Keratinocyte (primary cell): Measurements from ENCODE around the gene HOXD11. TPM values are rescaled to one million over a fixed set of nuclear protein-coding genes. Genes with fewer than 3 reads are reported as not detected.
A peak's percentile ranks its signal among the peaks of the same experiment; 100 is the strongest.

Experiments used
- DNase-seq: peaks from one replicate; pipeline ENCODE4 v3.0.0-alpha.2; 2011; ENCODE audit warnings: low read depth, missing footprints, low spot score
- FAIRE-seq: peaks from 2 replicates; lab custom pipeline; 2011; peaks lifted over from hg19 to GRCh38; lab: Jason Lieb, UNC
- H2AFZ ChIP-seq: 2 replicates; pipeline ENCODE4 v1.6.0; 2012; ENCODE audit warnings: low read length, control low read depth, inconsistent platforms; ENCODE audit not compliant: control insufficient read depth
- H3K27ac ChIP-seq: 2 replicates; pipeline ENCODE4 v1.5.1; 2011; ENCODE audit warnings: low read length; ENCODE audit not compliant: control insufficient read depth, insufficient read depth
- H3K27me3 ChIP-seq: 3 replicates; pipeline ENCODE4 v1.6.0; 2011; ENCODE audit warnings: low read length; ENCODE audit not compliant: control insufficient read depth, insufficient read depth; ENCODE audit errors: extremely low read depth
- H3K36me3 ChIP-seq, 2 experiments: 2 replicates in 1 of 2; 3 replicates in 1 of 2; pipeline ENCODE4 v1.5.1; 2011; ENCODE audit warnings: low read length in 2 of 2, mild to moderate bottlenecking in 1 of 2; ENCODE audit not compliant: control insufficient read depth in 2 of 2, insufficient read depth in 2 of 2; ENCODE audit errors: extremely low read depth in 1 of 2
- H3K4me1 ChIP-seq: 3 replicates; pipeline ENCODE4 v1.5.1; 2011; ENCODE audit warnings: low read length; ENCODE audit not compliant: control insufficient read depth, insufficient read depth; ENCODE audit errors: extremely low read depth
- H3K4me2 ChIP-seq: 3 replicates; pipeline ENCODE4 v1.6.0; 2011; ENCODE audit warnings: low read depth, low read length; ENCODE audit not compliant: control insufficient read depth, insufficient read depth; ENCODE audit errors: extremely low read depth
- H3K4me3 ChIP-seq, 3 experiments: fragments of 200-600 bp in 1 of 3; sonication (generic) in 1 of 3; 2 replicates in 2 of 3; 3 replicates in 1 of 3; pipeline ENCODE4 v1.5.1; 2011 to 2016; ENCODE audit warnings: low read length in 3 of 3, mild to moderate bottlenecking in 3 of 3, control low read depth in 2 of 3, inconsistent platforms in 1 of 3, low read depth in 1 of 3, mixed read lengths in 1 of 3, mixed run types in 1 of 3, moderate library complexity in 1 of 3; ENCODE audit not compliant: control insufficient read depth in 2 of 3, insufficient read depth in 2 of 3; ENCODE audit errors: extremely low read depth in 1 of 3
- H3K79me2 ChIP-seq: 2 replicates; pipeline ENCODE4 v1.6.0; 2012; ENCODE audit warnings: low read length; ENCODE audit not compliant: control insufficient read depth, insufficient read depth
- H3K9ac ChIP-seq: 3 replicates; pipeline ENCODE4 v1.6.0; 2011; ENCODE audit warnings: low read length; ENCODE audit not compliant: control insufficient read depth, insufficient read depth; ENCODE audit errors: extremely low read depth
- H3K9me1 ChIP-seq: 3 replicates; pipeline ENCODE4 v1.6.0; 2011; ENCODE audit warnings: low read length; ENCODE audit not compliant: control insufficient read depth, insufficient read depth; ENCODE audit errors: extremely low read depth
- H3K9me3 ChIP-seq: 2 replicates; pipeline ENCODE4 v1.5.1; 2012; ENCODE audit warnings: low read depth, low read length; ENCODE audit not compliant: control insufficient read depth
- H4K20me1 ChIP-seq: 3 replicates; pipeline ENCODE4 v1.6.0; 2011; ENCODE audit warnings: low read length; ENCODE audit not compliant: control insufficient read depth, insufficient read depth; ENCODE audit errors: extremely low read depth
- EZH2 ChIP-seq: IDR thresholded peaks from one replicate; pipeline ENCODE4 v1.6.1; 2012; ENCODE audit warnings: inconsistent platforms, mild to moderate bottlenecking, low read length, moderate library complexity
- dilution Hi-C: fragments of 300-500 bp; cut with MboI; formaldehyde crosslinking; loops from one replicate; pipeline ENCODE4 v1.7.0; 2020; ENCODE audit warnings: low sequenced_read_pairs; ENCODE audit not compliant: extremely low pct_ligation_motif_present
- polyA plus RNA-seq, 5 experiments: library from polyadenylated mRNA; depleted of rRNA in 3 of 5; stranded (reverse) in 3 of 5; stranded (forward) in 1 of 5; unstranded in 1 of 5; fragments of >200 nt; gene quantifications; 1 replicate in 1 of 5; 2 replicates in 3 of 5; 3 replicates in 1 of 5; pipeline versions ENCODE4 v1.2.1 to v1.2.3, GENCODE V29; 2011 to 2012; ENCODE audit warnings: missing spikeins in 2 of 5, low read depth in 1 of 5, low replicate concordance in 1 of 5
- TF ChIP-seq, protein P1 (sequence below), 3 experiments: IDR thresholded peaks in 1 of 3; conservative IDR thresholded peaks in 1 of 3; optimal IDR thresholded peaks in 1 of 3; 2 replicates in 2 of 3; 3 replicates in 1 of 3; pipeline versions ENCODE3 to v1.5.1; 2011; ENCODE audit warnings: low read length in 3 of 3, mild to moderate bottlenecking in 3 of 3, moderate library complexity in 2 of 3, control low read depth in 1 of 3, inconsistent platforms in 1 of 3; ENCODE audit not compliant: insufficient read depth in 2 of 3; ENCODE audit errors: extremely low read depth in 1 of 3

HOXD11 gene
- polyA plus RNA-seq, 1 donor (not counting 4 experiments of a cell fraction or from before 2014, with no cell fraction given) = not detected

DNA sequence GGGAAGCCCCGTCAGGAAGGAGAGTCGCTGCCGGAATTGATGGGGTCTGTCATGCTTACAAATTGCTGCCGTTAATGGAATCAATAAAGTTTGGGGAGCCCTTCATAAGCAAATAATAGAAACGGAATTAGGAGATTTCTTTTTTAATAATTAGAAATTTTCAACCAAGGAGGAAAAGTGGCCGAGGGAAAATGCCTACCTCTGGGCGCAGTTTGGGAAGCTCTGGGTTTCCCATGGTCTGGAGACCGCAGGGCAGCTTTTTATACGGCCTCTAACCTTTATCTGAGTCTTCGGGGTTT, 24.6 kb upstream of the HOXD11 start:
- H2AFZ ChIP-seq = no peak overlapping the region
- H3K4me3 ChIP-seq = no peak overlapping the region
- H3K27ac ChIP-seq = no peak overlapping the region
- no peaks in the 10 kb centered on the region for H4K20me1 ChIP-seq
- no peaks in the 10 kb centered on the region for H3K36me3 ChIP-seq
- peaks cover 18% of the 10 kb centered on the region for H3K9me3 ChIP-seq
- H3K4me2 ChIP-seq = no peak overlapping the region
- H3K27me3 ChIP-seq = peaks cover 92% of the 10 kb centered on the region
- no peak overlapping the region for H3K9ac ChIP-seq
- dilution Hi-C loops = no loop called here
- H3K4me1 ChIP-seq = no peaks in the 10 kb centered on the region
- DNase-seq (no peak), FAIRE-seq (no peak)
- TF ChIP-seq, protein P1, sequence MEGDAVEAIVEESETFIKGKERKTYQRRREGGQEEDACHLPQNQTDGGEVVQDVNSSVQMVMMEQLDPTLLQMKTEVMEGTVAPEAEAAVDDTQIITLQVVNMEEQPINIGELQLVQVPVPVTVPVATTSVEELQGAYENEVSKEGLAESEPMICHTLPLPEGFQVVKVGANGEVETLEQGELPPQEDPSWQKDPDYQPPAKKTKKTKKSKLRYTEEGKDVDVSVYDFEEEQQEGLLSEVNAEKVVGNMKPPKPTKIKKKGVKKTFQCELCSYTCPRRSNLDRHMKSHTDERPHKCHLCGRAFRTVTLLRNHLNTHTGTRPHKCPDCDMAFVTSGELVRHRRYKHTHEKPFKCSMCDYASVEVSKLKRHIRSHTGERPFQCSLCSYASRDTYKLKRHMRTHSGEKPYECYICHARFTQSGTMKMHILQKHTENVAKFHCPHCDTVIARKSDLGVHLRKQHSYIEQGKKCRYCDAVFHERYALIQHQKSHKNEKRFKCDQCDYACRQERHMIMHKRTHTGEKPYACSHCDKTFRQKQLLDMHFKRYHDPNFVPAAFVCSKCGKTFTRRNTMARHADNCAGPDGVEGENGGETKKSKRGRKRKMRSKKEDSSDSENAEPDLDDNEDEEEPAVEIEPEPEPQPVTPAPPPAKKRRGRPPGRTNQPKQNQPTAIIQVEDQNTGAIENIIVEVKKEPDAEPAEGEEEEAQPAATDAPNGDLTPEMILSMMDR (optimal IDR thresholded peaks at IDR 0.05 in 1 of 3, IDR thresholded peaks at IDR 0.05 in 1 of 3, conservative IDR thresholded peaks at IDR 0.05 in 1 of 3; ENCODE audit: extremely low read depth in 1 of 3, insufficient read depth in 2 of 3, low read length in 3 of 3) = no peak
- peak; percentile 55 for TF ChIP-seq EZH2
- H3K9me1 ChIP-seq = no peaks in the 10 kb centered on the region
- no peaks in the 10 kb centered on the region for H3K79me2 ChIP-seq

DNA sequence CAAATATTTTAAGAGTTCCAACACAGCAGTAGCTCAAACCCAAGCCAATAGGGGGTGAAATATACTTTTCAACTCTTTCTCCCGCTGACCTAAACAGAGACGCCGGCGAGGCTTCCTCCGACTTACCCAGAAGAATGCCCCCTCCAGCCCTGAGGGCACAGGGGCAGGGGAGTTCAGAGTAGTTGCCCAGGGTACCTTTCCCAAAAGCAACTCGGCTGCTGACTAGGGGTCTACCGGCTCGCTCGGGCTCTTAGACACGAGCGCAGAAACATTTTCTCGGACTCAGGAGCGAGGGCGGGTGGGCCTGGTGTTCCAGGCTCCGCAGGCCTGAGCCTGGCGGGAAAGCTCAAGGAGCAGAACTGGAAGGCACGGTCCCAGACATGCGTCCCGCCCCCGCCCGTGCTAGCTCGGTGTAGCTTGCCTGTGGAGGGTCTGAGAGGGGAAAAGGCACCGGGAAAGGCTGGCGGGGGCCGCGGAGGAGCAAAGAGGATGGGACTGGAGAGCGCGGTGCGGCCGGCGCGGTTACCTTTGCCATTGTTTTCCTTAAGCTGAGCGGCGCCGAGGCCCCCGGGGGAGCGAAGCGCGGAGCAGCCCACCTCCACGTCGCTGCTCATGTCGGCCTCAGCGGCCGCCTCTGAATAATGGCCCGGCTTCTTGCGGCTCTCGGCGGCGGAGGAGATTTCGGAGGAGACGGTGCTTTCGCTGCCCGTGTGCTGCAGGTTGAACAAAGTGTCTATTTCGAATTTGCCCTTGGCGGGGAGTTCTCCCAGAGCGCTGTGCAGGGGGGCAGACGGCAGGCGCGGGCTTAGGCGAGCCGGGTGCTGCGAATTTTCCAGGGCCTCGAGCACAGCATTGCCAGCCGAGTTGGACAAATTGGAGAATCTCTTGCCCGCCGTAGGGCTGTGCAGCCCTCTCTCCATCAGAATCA, 24.0 kb upstream of the HOXD11 start:
- dilution Hi-C loops = no loop called here

More for the DNA sequence above, 24.0 kb upstream of the HOXD11 start:
- Histone ChIP-seq H3K79me2 (no peaks in the 10 kb centered on the region), H3K9ac (no peak overlapping the region), H3K9me1 (no peaks in the 10 kb centered on the region), H3K4me1 (no peaks in the 10 kb centered on the region), H2AFZ (no peak overlapping the region), H3K4me3 (no peak overlapping the region), H4K20me1 (no peaks in the 10 kb centered on the region), H3K4me2 (no peak overlapping the region), H3K27ac (no peak overlapping the region), H3K27me3 (peaks cover 98% of the 10 kb centered on the region), H3K36me3 (no peaks in the 10 kb centered on the region), H3K9me3 (peaks cover 18% of the 10 kb centered on the region)
- no peak for DNase-seq
- TF ChIP-seq EZH2 = peak; percentile 29
- TF ChIP-seq, protein P1 (optimal IDR thresholded peaks at IDR 0.05 in 1 of 3, IDR thresholded peaks at IDR 0.05 in 1 of 3, conservative IDR thresholded peaks at IDR 0.05 in 1 of 3; ENCODE audit: extremely low read depth in 1 of 3, insufficient read depth in 2 of 3, low read length in 3 of 3) = no peak
- no peak for FAIRE-seq
